HG03064 (cell line): ENCODE results near the gene PDE6B.

Experiments used
- ATAC-seq: cut with Tn5 transposase; IDR thresholded peaks from one replicate; pipeline ENCODE4 v1.9.1; 2021; ENCODE audit warnings: low read depth; ENCODE audit not compliant: unreplicated experiment

PDE6B gene

GRCh38 chr4:621296-622070, 3.9 kb upstream of the PDE6B start:
- no peak for ATAC-seq

- ATAC-seq: no peak
Measured at GRCh38 chr4:622071-622995, 3.0 kb upstream of the PDE6B start.

- no peak for ATAC-seq
Measured at GRCh38 chr4:622996-623913, 2.1 kb upstream of the PDE6B start.

- ATAC-seq: no peak
Measured at GRCh38 chr4:623914-624566, 1.3 kb upstream of the PDE6B start.

- no peak for ATAC-seq
Measured at GRCh38 chr4:625631-626161, 323 bp downstream of the PDE6B start.

GRCh38 chr4:626201-627091, 1.1 kb downstream of the PDE6B start:
- no peak for ATAC-seq

DNA sequence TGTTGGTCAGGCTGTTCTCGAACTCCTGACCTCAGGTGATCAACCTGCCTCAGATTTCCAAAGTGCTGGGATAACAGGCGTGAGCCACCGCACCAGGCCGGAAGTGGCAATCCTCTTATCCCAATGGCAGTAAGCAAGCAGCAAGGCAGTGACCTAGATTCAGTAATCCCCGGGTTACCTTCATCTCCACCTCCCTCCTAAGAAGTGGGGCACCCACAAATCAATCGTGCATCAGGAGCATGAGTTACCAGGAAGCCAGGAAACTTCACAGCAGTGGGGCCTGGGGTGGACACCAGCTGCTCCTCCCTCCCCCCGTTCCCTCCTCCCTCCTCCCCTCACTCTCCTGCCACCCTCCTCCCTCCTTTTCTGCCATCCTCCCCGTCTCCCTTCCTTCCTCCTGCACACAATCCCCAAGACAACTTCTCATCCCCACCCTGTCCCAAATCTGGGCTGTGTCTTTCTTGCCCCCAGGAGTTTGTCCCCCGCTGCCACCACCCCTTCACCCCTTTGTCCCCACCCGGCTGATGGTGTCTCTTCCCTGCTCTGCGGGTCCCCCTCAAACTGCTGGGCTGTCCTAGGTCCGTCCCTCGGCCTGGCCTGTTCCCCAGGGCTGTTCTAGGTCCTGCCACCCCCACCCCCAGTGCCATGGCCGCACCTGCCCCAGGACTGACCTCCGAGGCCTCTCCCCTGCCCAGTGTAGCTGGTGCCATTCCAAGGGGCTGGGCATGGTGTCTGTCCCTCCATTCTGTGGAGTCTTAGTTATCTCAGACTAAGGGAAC, 2.2 kb downstream of the PDE6B start:
- no peak for ATAC-seq

GRCh38 chr4:628311-628741, 3.0 kb downstream of the PDE6B start:
- ATAC-seq: no peak

DNA sequence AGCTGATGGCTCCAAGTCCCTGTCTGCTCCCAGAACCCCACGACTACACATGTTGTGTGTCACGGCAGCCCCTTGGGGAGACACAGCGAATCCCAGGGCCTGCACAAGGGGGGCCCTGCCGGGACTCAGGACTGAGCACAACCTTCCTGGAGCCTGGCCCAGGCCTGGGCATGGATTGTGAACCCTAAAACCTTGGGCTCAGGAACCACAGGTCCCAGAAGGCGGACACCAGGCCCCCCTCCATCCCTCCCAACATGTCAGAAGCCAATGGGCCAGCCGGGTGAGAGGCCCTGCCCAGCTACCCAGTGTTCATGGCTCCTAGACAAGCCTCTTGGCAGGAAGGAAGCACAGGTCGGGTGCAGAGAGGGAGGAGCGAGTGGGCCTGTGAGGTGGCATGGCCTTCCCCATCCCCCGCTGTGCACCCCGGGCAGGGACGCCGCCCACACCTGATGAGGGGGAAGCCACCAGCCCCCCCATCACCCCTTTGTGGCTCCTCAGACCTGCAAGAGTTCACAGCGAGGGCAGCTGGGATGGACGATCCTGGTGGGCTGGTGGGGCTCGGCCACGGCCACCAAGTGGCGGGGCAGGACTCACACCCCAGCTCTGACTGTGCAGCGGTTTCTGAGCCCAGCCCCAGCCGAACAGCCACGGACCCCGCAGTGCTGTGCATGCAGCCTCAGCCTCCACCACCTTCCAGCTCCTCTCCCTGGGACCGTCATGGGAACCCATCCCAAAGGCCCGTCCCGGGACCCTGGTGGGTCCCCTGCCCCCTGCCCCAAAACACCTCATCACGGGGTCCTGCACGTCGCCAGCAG, 3.7 kb downstream of the PDE6B start:
- ATAC-seq: no peak

DNA sequence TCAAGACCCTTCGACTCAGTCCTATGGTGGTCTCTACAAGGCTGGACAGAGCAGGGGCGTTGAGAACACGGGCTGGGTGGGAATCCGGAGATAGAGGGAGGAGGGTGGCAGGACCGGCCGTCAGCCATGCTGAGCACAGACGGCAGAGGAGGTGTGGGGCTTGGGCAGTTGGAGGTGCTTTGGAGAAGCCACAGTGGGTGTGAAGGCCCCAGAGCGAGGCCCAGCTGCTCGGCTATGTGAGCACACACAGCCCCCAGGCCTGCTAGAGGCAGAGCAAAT, 4.2 kb downstream of the PDE6B start:
- ATAC-seq: no peak

GRCh38 chr4:629915-630641, 4.7 kb downstream of the PDE6B start:
- ATAC-seq: no peak

GRCh38 chr4:630656-631055, 5.3 kb downstream of the PDE6B start:
- ATAC-seq: no peak

- no peak for ATAC-seq
Measured at GRCh38 chr4:632196-632790, 6.9 kb downstream of the PDE6B start.

DNA sequence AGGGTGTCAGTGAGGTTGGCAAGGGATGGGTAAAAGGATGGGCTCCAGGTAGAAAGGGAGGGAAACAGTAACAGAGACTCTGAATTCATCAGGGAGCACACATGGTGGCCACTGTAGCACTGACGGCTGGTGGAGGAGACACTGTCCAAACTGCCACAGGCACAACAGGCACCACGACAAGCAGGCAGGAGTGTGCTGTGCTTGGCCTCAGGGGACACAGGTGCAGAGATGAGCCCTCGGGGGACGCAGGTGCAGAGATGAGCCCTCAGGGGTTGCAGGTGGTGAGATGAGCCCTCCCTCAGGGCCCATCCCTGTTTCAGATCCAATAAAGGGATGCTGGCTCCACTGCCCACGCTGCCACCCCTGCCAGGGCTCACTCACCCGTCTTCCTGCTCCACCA, 7.6 kb downstream of the PDE6B start:
- no peak for ATAC-seq

DNA sequence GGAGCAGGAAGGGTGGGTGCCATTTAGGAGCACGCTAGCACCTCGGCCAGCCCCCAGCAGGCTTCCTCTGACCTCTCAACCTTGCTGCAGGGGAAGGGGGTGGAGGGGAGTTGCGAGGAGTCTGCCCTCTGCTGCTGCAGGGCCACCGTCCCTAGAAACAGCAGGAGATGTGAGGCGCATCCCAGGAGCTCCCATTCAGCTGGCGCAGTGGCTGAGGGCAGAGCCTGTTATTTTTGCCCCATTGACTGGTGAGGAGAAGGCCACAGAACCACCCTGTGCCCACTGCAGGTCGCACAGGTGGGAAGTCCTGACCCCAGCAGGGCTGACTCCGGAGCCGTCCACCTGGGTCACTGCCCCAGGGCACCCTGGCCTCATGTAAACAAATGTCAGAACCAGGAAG, 8.0 kb downstream of the PDE6B start:
- ATAC-seq: no peak

- ATAC-seq: no peak
Measured at GRCh38 chr4:633976-634598, 8.7 kb downstream of the PDE6B start.
